Activated naive CD4-positive, alpha-beta T cell (primary cell): Measurements from ENCODE around the gene ATP11A.
A peak's percentile ranks its signal among the peaks of the same experiment; 100 is the strongest.
"Not testable (repeated sequence)": the region's sequence is repeated elsewhere in the genome, so short reads cannot be mapped to it uniquely, and the experiment has no call there.

Experiments
- DNase-seq, 4 experiments: peaks; one replicate each; lab custom pipeline; 2025; lab: John Stamatoyannopoulos, UW

The ATP11A gene

GRCh38 chr13:112865478-112865877, 175.6 kb downstream of the ATP11A start:
- DNase-seq, result not testable (repeated sequence)

DNA sequence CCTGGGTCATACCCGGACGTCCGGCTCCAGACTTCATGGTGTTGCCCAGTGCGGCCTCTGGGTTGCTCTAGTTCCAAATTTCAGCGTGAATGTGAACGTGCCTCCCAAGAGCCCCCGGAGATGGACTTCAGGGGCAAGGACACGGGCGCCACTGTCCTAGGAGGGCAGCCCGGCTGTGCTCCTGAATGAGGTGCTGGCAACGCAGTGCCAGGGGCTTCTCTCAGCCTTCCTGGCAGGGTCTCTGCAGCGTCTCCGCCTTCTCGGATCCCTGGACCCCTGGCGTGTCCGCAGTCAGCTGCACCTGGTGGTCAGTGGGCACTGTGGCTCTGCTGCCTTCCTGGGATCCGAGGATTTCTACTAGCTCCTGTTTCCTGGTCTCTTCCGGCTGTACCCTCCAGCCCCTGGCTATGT, 177.5 kb downstream of the ATP11A start:
- DNase-seq, result no peak

DNA sequence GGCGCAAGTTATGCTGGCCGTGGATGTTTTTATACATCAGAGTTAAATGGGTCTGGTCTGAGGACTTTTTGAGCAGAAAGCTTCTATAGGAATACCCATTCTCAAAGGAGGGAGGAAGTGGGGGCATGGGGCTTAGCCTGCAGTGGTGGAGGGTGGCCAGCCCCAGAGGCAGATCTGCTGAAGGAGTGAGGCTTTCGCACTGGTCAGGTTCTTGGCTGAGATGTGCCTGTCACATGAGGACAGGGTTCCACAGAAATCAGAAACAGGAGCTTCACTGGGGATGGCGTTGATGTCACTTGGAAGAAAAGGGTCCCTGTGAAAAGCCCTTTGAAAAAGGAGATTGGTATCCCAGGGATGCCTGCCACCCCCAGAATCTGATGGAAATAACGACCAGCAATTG, 178.5 kb downstream of the ATP11A start:
- no peak for DNase-seq

- DNase-seq, result no peak
Measured at GRCh38 chr13:112869202-112870050, 179.6 kb downstream of the ATP11A start.

- DNase-seq, result no peak
Measured at GRCh38 chr13:112870051-112870331, 180.2 kb downstream of the ATP11A start.

GRCh38 chr13:112870737-112871287, 181.0 kb downstream of the ATP11A start:
- no peak for DNase-seq

DNA sequence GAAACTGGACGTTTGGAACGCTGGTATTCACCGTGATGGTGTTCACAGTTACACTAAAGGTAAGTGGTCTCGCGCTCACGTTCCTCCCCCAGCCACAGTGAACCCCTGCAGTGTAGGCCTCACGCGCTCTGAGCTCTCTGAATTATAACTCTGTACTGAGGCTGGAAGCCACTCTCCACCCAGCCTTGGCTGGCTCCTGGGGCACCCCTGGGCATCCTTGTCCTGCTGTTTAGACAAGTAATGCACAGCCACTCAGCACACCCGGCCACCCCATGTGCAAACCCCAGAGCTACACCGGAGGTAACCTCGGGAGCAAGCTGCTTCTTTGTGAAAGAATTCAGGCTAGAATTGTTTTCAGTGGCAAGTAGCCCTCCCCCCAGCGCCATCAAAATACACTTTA, 181.9 kb downstream of the ATP11A start:
- DNase-seq, result no peak

- peak in 1 of 4 experiments; percentile 35 for DNase-seq
Measured at GRCh38 chr13:112872657-112873631, 183.1 kb downstream of the ATP11A start.

DNA sequence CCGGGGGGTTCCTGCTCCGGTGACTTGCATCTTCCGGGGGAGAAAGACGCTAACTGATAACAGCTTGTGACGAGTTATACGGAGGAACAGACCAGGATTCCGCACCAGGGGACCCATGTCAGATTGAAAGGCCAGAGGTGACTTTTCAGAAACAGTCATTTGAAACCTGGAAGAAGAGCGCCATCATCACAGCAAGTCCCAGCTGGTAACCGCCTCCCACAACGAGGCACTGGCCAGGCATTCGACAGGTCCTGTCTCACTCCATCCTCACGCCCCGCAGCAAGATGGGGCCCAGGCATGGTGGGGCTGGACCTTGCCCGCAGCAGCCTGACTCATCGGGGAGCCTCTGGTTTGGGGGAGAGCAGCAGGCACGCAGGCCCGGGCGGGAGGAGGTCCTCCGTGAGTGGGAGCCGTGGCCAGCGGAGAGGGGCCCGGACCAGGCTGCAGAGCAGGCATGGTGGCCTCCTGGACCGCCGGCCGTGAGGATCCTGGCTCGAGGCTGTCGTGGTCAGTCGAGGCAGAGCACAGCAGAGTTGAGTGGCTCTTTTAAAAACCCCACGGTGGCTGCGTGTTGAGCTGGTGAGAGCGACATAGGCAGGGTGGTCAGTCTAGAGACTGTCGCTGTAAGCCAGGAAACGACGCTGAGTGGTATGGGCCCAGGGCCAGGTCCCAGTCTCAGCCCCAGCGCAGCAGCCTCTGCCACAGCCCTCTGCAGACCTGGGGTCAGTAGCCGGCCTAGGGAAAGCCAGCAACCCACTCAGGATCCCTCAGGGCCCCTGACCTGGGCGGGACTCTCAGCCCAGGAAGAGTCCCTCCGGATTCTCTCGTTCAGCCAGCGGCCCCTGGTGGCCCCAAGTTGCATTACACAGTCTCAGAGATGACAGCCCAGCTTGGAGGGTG, 184.3 kb downstream of the ATP11A start:
- DNase-seq, result peak in 3 of 4 experiments; percentile 20 to 84 (median 79)

DNA sequence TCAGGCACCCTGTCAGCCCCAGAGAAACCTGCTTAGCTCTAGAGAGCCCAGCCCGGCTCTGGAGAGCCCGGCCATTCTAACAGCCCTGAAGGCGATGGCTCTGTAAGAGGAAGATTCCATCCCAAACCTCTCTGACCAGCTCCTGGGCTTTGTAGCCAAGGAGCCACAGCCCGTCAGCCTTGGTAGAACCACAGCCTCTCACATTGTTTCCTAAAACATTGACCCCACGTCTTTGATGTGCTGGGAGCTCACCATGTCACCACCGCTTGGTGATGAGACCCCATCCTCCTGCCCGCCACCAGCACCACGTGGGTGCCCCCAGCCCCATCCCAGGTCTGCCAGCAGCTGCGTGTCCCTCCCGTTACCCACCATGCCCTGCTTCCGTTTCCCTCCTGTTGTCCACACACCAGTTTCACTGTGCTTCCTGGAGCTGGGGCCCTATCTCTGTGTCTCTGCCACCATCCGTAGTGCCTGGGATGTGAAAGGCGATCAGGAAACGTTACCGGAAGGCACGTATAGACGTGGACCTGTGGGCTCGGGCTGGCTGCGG, 185.0 kb downstream of the ATP11A start:
- DNase-seq, result no peak

DNA sequence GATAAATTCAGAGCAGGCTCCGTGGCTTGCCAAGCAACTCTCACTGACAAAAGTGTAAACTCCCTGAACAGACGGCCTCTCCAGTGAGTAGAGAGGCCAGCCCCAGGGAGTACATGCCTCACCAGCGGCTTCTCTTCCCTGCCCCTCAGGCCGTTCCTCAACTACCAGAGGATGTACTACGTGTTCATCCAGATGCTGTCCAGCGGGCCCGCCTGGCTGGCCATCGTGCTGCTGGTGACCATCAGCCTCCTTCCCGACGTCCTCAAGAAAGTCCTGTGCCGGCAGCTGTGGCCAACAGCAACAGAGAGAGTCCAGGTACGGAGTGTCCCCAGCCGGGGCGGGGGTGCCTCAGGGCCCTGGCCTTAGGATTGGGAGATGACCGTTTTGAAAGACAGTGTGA, 185.8 kb downstream of the ATP11A start:
- DNase-seq, result no peak

DNA sequence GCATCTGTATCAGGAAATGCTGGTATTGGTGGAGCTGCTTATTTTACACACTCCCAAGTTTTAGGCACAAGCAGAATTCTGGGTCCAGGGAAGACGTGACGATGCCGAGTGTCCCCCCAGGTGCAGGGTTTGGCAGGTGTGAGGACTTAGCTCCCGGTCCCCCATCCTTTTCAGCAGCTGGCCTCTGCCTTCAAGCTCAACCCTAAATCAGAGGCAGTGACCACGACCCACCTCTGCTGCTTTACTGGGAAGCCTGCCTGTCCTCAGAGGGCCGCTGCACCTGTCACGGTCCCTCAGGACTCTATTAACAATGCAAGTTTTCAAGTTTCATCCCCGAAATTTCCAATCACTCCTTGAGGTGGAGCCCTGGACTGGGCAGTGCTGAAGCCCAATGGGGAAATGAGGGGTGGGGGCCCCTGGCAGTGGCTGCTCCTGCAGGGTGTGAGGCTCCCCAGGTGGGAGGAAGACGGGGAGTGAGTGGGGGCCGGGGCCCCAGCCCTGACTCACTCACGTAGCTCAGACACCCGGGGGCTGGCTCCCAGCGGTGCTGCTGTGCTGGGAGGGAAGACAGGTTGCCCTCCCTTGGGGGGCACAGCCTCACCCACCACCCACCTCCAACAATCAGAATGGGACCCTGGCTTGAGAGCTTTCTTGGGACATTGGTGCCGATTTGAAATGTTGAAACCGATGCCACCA, 186.6 kb downstream of the ATP11A start:
- DNase-seq, result no peak

GRCh38 chr13:112877066-112877465, 187.2 kb downstream of the ATP11A start:
- no peak for DNase-seq

GRCh38 chr13:112877539-112877938, 187.7 kb downstream of the ATP11A start:
- no peak for DNase-seq

GRCh38 chr13:112877976-112878955, 188.4 kb downstream of the ATP11A start:
- no peak for DNase-seq

DNA sequence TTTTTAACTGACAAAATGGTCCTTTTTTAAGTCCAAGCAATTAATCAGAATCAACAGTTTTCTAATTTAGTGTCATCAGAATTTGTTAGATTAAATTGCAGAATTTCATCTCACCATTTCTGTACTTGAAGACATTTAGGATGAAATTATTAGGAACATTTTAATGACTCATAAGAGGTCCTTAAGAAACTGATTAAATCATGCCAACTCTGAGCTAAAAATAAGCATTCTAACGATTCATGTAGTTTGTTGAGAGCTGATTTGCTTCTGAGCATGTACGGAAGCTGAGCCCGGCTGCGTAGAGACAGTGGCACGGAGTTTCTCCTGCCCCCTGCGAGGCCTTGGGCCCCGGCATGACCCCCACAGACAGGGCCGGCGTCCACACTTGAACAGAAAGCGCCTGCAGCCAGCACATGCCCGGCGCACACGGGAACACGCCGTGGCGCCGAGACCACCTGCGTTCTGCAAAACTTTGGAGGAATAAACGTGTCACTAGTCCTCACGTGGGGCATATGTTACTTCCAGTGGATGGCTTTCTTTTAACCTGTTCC, 189.5 kb downstream of the ATP11A start:
- DNase-seq, result no peak

GRCh38 chr13:112880221-112880641, 190.4 kb downstream of the ATP11A start:
- no peak for DNase-seq

- DNase-seq, result no peak
Measured at GRCh38 chr13:112880976-112881540, 191.2 kb downstream of the ATP11A start.
